Neural cell (in vitro differentiated cells): Measurements from ENCODE around the gene DDX19B. TPM values are rescaled to one million over a fixed set of nuclear protein-coding genes. Genes with fewer than 3 reads are reported as not detected.

Source experiments
- H2AFZ ChIP-seq: fragments of 200-600, 300-800 bp; sonication (generic), shearing (Covaris generic); 2 replicates; pipeline ENCODE4 v1.6.0; 2014; ENCODE audit warnings: low read depth, mild to moderate bottlenecking, antibody characterized with exemption, low read length, moderate library complexity
- H3F3A ChIP-seq: fragments of 200-600 bp; shearing (Covaris generic); 2 replicates; pipeline ENCODE4 v1.6.1; 2016; ENCODE audit warnings: mild to moderate bottlenecking, moderate library complexity, mixed read lengths, antibody characterized with exemption, low read length; ENCODE audit not compliant: insufficient read depth, poor library complexity, severe bottlenecking
- H3K27ac ChIP-seq: fragments of 200-600, 300-800 bp; sonication (generic), shearing (Covaris generic); 2 replicates; pipeline ENCODE4 v1.5.1; 2014; ENCODE audit warnings: mild to moderate bottlenecking, low read length, moderate library complexity
- H3K27me3 ChIP-seq: fragments of 300-800, 200-600 bp; sonication (generic), shearing (Covaris generic); 2 replicates; pipeline ENCODE4 v1.6.0; 2014; ENCODE audit warnings: mild to moderate bottlenecking, low read depth, low read length, moderate library complexity; ENCODE audit not compliant: insufficient read depth
- H3K36me3 ChIP-seq: fragments of 300-800, 200-600 bp; sonication (generic), shearing (Covaris generic); 2 replicates; pipeline ENCODE4 v1.5.1; 2014; ENCODE audit warnings: mild to moderate bottlenecking, antibody characterized with exemption, low read length, moderate library complexity; ENCODE audit not compliant: insufficient read depth
- H3K4me2 ChIP-seq: fragments of 300-800, 200-600 bp; sonication (generic), shearing (Covaris generic); 2 replicates; pipeline ENCODE4 v1.6.0; 2014; ENCODE audit warnings: mild to moderate bottlenecking, low read length
- H3K4me3 ChIP-seq: fragments of 300-800, 200-600 bp; sonication (generic), shearing (Covaris generic); 2 replicates; pipeline ENCODE4 v1.5.1; 2014; ENCODE audit warnings: mild to moderate bottlenecking, low read length, moderate library complexity
- H3K79me2 ChIP-seq: fragments of 200-600 bp; shearing (Covaris generic); replicated peaks from 2 replicates; pipeline ENCODE4 v1.6.0; 2014; ENCODE audit warnings: mild to moderate bottlenecking, low read length, moderate library complexity; ENCODE audit not compliant: insufficient read depth
- H3K9ac ChIP-seq: fragments of 300-800, 200-600 bp; sonication (generic), shearing (Covaris generic); 2 replicates; pipeline ENCODE4 v1.6.1; 2016; ENCODE audit warnings: mild to moderate bottlenecking, low read length, mixed read lengths
- H3K9me2 ChIP-seq: fragments of 200-600 bp; shearing (Covaris generic); 2 replicates; pipeline ENCODE4 v1.6.1; 2016; ENCODE audit warnings: mild to moderate bottlenecking, low read length, mixed read lengths; ENCODE audit not compliant: insufficient read depth
- H3K9me3 ChIP-seq: fragments of 200-600, 300-800 bp; sonication (generic), shearing (Covaris generic); 2 replicates; pipeline ENCODE4 v1.6.1; 2016; ENCODE audit warnings: mild to moderate bottlenecking, mixed run types, low read length, moderate library complexity, mixed read lengths
- H4K20me1 ChIP-seq: fragments of 200-600 bp; shearing (Covaris generic); 2 replicates; pipeline ENCODE4 v1.6.1; 2016; ENCODE audit warnings: mild to moderate bottlenecking, mixed run types; ENCODE audit not compliant: insufficient read depth
- EP300 ChIP-seq: fragments of 450-650 bp; conservative IDR thresholded peaks from 2 replicates; pipeline ENCODE4 v1.6.1; 2014; ENCODE audit warnings: antibody characterized with exemption, mild to moderate bottlenecking, moderate library complexity; ENCODE audit not compliant: poor library complexity, severe bottlenecking
- EZH2 ChIP-seq: fragments of 200-600, 300-800 bp; shearing (Covaris generic), sonication (generic); IDR thresholded peaks from 2 replicates; pipeline ENCODE4 v1.6.1; 2014; ENCODE audit warnings: antibody characterized with exemption, low read length, borderline replicate concordance, mild to moderate bottlenecking; ENCODE audit not compliant: insufficient read depth, poor library complexity, severe bottlenecking
- MXI1 ChIP-seq: fragments of 450-650 bp; conservative IDR thresholded peaks from 2 replicates; pipeline ENCODE4 v1.6.1; 2014; ENCODE audit warnings: antibody characterized with exemption, mild to moderate bottlenecking; ENCODE audit not compliant: poor library complexity, severe bottlenecking
- POLR2AphosphoS5 ChIP-seq: IDR thresholded peaks from 2 replicates; pipeline ENCODE4 v1.6.1; 2012
- RAD21 ChIP-seq: fragments of 450-650 bp; conservative IDR thresholded peaks from 2 replicates; pipeline ENCODE4 v1.6.1; 2014; ENCODE audit warnings: antibody characterized with exemption, mild to moderate bottlenecking, moderate library complexity
- REST ChIP-seq: IDR thresholded peaks from 2 replicates; pipeline ENCODE4 v1.6.1; 2012; ENCODE audit warnings: borderline replicate concordance
- SMC3 ChIP-seq: fragments of 450-650 bp; conservative IDR thresholded peaks from 2 replicates; pipeline ENCODE4 v1.6.1; 2014; ENCODE audit warnings: antibody characterized with exemption, mild to moderate bottlenecking, moderate library complexity; ENCODE audit not compliant: poor library complexity
- TAF1 ChIP-seq: IDR thresholded peaks from 2 replicates; pipeline ENCODE4 v1.6.1; 2012; ENCODE audit warnings: low read depth
- polyA plus RNA-seq: library from polyadenylated mRNA; depleted of rRNA; stranded (reverse); fragments of >200 nt; gene quantifications from 2 replicates; pipeline ENCODE4 v1.2.3, GENCODE V29; 2014
- TF ChIP-seq, protein P1 (sequence below): fragments of 450-650 bp; IDR thresholded peaks from 2 replicates; pipeline ENCODE4 v1.5.1; 2014; ENCODE audit warnings: antibody characterized with exemption, mild to moderate bottlenecking, moderate library complexity; ENCODE audit not compliant: poor library complexity, severe bottlenecking

The DDX19B gene
- polyA plus RNA-seq, 1 donor from 2014 or later: 47.8 TPM

DNA sequence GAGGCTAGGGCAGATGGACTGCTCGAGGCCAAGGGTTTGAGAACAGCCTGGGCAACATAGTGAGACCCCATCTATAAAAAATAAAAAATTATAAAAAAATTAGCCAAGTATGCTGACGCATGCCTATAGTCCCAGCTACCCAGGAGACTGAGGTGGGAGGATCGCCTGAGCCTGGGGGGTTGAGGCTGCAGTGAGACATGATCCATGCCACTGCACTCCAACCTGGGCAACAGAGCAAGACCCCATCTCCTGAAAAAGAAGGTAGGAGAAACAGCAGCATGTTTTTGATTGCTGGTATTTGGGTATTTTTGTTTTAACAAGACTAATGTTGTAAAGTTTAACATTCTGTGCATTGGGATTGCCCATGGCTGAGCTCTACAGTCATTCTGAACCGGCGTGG is 38.8 kb downstream of the DDX19B start:
- Histone ChIP-seq H3K9ac (no peak overlapping the region), H3K36me3 (no peaks in the 10 kb centered on the region), H3K79me2 (no peaks in the 10 kb centered on the region), H4K20me1 (no peaks in the 10 kb centered on the region), H3K9me2 (no peaks in the 10 kb centered on the region), H3K27me3 (no peaks in the 10 kb centered on the region), H2AFZ (no peak overlapping the region), H3K27ac (no peak overlapping the region), H3K9me3 (no peaks in the 10 kb centered on the region), H3K4me2 (no peak overlapping the region), H3F3A (no peaks in the 10 kb centered on the region), H3K4me3 (no peak overlapping the region)
- no peak for TF ChIP-seq REST
- no peak for TF ChIP-seq MXI1
- TF ChIP-seq POLR2AphosphoS5: no peak

GRCh38 chr16:70341600-70341999 is 42.6 kb downstream of the DDX19B start:
- no peaks in the 10 kb centered on the region for H3K79me2 ChIP-seq

More at GRCh38 chr16:70341600-70341999, 42.6 kb downstream of the DDX19B start:
- H3F3A ChIP-seq: no peaks in the 10 kb centered on the region
- H4K20me1 ChIP-seq: no peaks in the 10 kb centered on the region
- H3K4me3 ChIP-seq: no peak overlapping the region
- H3K9ac ChIP-seq: no peak overlapping the region
- H3K9me3 ChIP-seq: no peaks in the 10 kb centered on the region
- no peaks in the 10 kb centered on the region for H3K27me3 ChIP-seq
- no peaks in the 10 kb centered on the region for H3K9me2 ChIP-seq
- no peak overlapping the region for H3K27ac ChIP-seq
- H2AFZ ChIP-seq: no peak overlapping the region
- TF ChIP-seq MXI1 (no peak), RAD21 (no peak), EP300 (no peak), REST (no peak), POLR2AphosphoS5 (no peak), TAF1 (no peak), SMC3 (no peak), EZH2 (no peak)
- TF ChIP-seq, protein P1, sequence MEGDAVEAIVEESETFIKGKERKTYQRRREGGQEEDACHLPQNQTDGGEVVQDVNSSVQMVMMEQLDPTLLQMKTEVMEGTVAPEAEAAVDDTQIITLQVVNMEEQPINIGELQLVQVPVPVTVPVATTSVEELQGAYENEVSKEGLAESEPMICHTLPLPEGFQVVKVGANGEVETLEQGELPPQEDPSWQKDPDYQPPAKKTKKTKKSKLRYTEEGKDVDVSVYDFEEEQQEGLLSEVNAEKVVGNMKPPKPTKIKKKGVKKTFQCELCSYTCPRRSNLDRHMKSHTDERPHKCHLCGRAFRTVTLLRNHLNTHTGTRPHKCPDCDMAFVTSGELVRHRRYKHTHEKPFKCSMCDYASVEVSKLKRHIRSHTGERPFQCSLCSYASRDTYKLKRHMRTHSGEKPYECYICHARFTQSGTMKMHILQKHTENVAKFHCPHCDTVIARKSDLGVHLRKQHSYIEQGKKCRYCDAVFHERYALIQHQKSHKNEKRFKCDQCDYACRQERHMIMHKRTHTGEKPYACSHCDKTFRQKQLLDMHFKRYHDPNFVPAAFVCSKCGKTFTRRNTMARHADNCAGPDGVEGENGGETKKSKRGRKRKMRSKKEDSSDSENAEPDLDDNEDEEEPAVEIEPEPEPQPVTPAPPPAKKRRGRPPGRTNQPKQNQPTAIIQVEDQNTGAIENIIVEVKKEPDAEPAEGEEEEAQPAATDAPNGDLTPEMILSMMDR: no peak
- H3K36me3 ChIP-seq: no peaks in the 10 kb centered on the region
- no peak overlapping the region for H3K4me2 ChIP-seq
